Upper lobe of right lung (tissue), 1 donor: ENCODE measurements around the gene FERMT3. TPM values are rescaled to one million over a fixed set of nuclear protein-coding genes. Genes with fewer than 3 reads are reported as not detected.
"Not testable (repeated sequence)": the region's sequence is repeated elsewhere in the genome, so short reads cannot be mapped to it uniquely, and the experiment has no call there.

Experiments
- ATAC-seq: fragments of 200-7000 bp; cut with Tn5 transposase; one replicate; pipeline ENCODE4 v1.9.1; 2020; ENCODE audit warnings: mild to moderate bottlenecking, moderate library complexity
- DNase-seq: peaks from one replicate; pipeline ENCODE4 v3.0.0-alpha.2; 2020
- H3K27ac ChIP-seq: fragments of 200-600 bp; one replicate; pipeline ENCODE4 v1.8.0; 2022
- H3K27me3 ChIP-seq: fragments of 200-600 bp; one replicate; pipeline ENCODE4 v1.8.0; 2022; ENCODE audit warnings: mild to moderate bottlenecking
- H3K36me3 ChIP-seq: fragments of 200-600 bp; one replicate; pipeline ENCODE4 v1.8.0; 2022
- H3K4me1 ChIP-seq: fragments of 200-600 bp; one replicate; pipeline ENCODE4 v1.8.0; 2022
- H3K4me3 ChIP-seq: fragments of 200-600 bp; one replicate; pipeline ENCODE4 v1.8.0; 2022; ENCODE audit warnings: mild to moderate bottlenecking
- H3K9me3 ChIP-seq: fragments of 200-600 bp; one replicate; pipeline ENCODE4 v1.8.0; 2022
- CTCF ChIP-seq: fragments of 200-600 bp; IDR thresholded peaks from one replicate; pipeline ENCODE4 v1.8.0; 2022; ENCODE audit warnings: antibody characterized with exemption
- intact Hi-C: fragments of 100-400 bp; cut with DNase I; formaldehyde crosslinking; loops from one replicate; pipeline ENCODE4 v1.11.0; 2022
- long read RNA-seq: library from polyadenylated mRNA; unstranded; transcript quantifications from one replicate; pipeline ENCODE4 v2.0.0, GENCODE V29; 2021
- total RNA-seq: library from RNA; stranded (reverse); fragmentation: NEBNext Ultra II Directional; extraction: Animal tissue kit (Norgen Biotek cat#: 25700); gene quantifications from one replicate; pipeline ENCODE4 v1.2.1, GENCODE V29; 2021
- donor health status: DM: no; HTN: yes; CAD: no; lungs with severe emphysema.

FERMT3 gene
- total RNA-seq = 73.1 TPM
- long read RNA-seq, transcript FERMT3-202 (15 exons, 2,481 nt) = major isoform, 51 of 126 reads
- long read RNA-seq, partial matches to known transcripts = 44 of 126 reads
- long read RNA-seq, other reads (novel, unspliced or antisense) = 30 of 126 reads

- Histone ChIP-seq H3K9me3 (no peaks in the 10 kb centered on the region), H3K27me3 (no peaks in the 10 kb centered on the region), H3K27ac (peak within 1 kb of the TSS; percentile 88), H3K36me3 (peaks cover 28% of the 10 kb centered on the region), H3K4me3 (peak within 1 kb of the TSS; percentile 54), H3K4me1 (peaks cover 47% of the 10 kb centered on the region)
- TF ChIP-seq CTCF = no peak
- ATAC-seq = peak; percentile 69
- peak; percentile 88 for DNase-seq
- intact Hi-C loops = no loop called here
Measured at GRCh38 chr11:64206457-64207255, at the start of gene FERMT3. FERMT3 (plus strand) TSS chr11:64206721; CDS start chr11:64207365, 644 bp downstream.

- intact Hi-C loops = loop anchor here (10.0 kb wide), 1 partner anchor 323 kb away; the partner anchor contains the start of gene MARK2
- no peaks in the 10 kb centered on the region for H3K27me3 ChIP-seq
- H3K9me3 ChIP-seq = no peaks in the 10 kb centered on the region
- no peak overlapping the region for H3K4me3 ChIP-seq
- no peak overlapping the region for H3K27ac ChIP-seq
- no peak for DNase-seq
- no peak for ATAC-seq
- no peak for TF ChIP-seq CTCF
- H3K4me1 ChIP-seq = no peaks in the 10 kb centered on the region
- no peaks in the 10 kb centered on the region for H3K36me3 ChIP-seq
Measured at GRCh38 chr11:64157631-64158394, 48.7 kb upstream of the FERMT3 start.

- no peaks in the 10 kb centered on the region for H3K36me3 ChIP-seq
- no peak for TF ChIP-seq CTCF
- DNase-seq (no peak), ATAC-seq (no peak)
- intact Hi-C loops = no loop called here
- no peaks in the 10 kb centered on the region for H3K27me3 ChIP-seq
- H3K27ac ChIP-seq = no peak overlapping the region
- no peak overlapping the region for H3K4me3 ChIP-seq
- H3K9me3 ChIP-seq = no peaks in the 10 kb centered on the region
- H3K4me1 ChIP-seq = peaks cover 8% of the 10 kb centered on the region
Measured at GRCh38 chr11:64161037-64161436, 45.5 kb upstream of the FERMT3 start.

GRCh38 chr11:64162769-64163168 is 43.8 kb upstream of the FERMT3 start:
- intact Hi-C loops, DNase-seq: not testable (repeated sequence)

GRCh38 chr11:64163951-64164350 is 42.6 kb upstream of the FERMT3 start:
- no peaks in the 10 kb centered on the region for H3K9me3 ChIP-seq
- intact Hi-C loops = no loop called here
- H3K27me3 ChIP-seq = no peaks in the 10 kb centered on the region
- ATAC-seq (no peak), DNase-seq (no peak)
- no peak overlapping the region for H3K27ac ChIP-seq
- H3K4me3 ChIP-seq = no peak overlapping the region
- no peak for TF ChIP-seq CTCF
- H3K4me1 ChIP-seq = peaks cover 8% of the 10 kb centered on the region
- no peaks in the 10 kb centered on the region for H3K36me3 ChIP-seq

More at GRCh38 chr11:64162769-64163168, 43.8 kb upstream of the FERMT3 start:
- not testable (repeated sequence) for H3K27me3 ChIP-seq, H3K4me3 ChIP-seq, H3K9me3 ChIP-seq, H3K36me3 ChIP-seq, H3K4me1 ChIP-seq, ATAC-seq, H3K27ac ChIP-seq
